ENCODE data around the gene VWA3B. TPM values are rescaled to one million over a fixed set of nuclear protein-coding genes. Genes with fewer than 3 reads are reported as not detected.
A peak's percentile ranks its signal among the peaks of the same experiment; 100 is the strongest.

The VWA3B gene
- total RNA-seq, 1 experiment from 2014 or later: not detected

GRCh38 chr2:98142106-98142791 lies 55.3 kb downstream of the VWA3B start:
- DNase-seq: peak; percentile 27

More at GRCh38 chr2:98142106-98142791, 55.3 kb downstream of the VWA3B start:
- Histone ChIP-seq H3K79me1 (ENCODE audit: insufficient read depth, low read depth, low read length, poor library complexity, severe bottlenecking) (no peaks in the 10 kb centered on the region), H3K18ac (ENCODE audit: insufficient read length, low read depth, low read length) (no peak overlapping the region), H2BK15ac (ENCODE audit: low read depth, low read length) (no peak overlapping the region), H2BK20ac (ENCODE audit: low read depth, low read length, poor library complexity, severe bottlenecking) (no peak overlapping the region), H3T11ph (ENCODE audit: low read length) (no peak overlapping the region), H3K9me3 (ENCODE audit: control insufficient read depth, low read depth, low read length) (no peaks in the 10 kb centered on the region), H3K79me2 (ENCODE audit: insufficient read depth, low read length) (no peaks in the 10 kb centered on the region), H2AK5ac (ENCODE audit: insufficient read length, low read length) (no peak overlapping the region), H4K91ac (ENCODE audit: insufficient read length, low read depth, low read length) (no peak overlapping the region), H3K4ac (ENCODE audit: low read depth, low read length) (no peak overlapping the region), H2BK5ac (ENCODE audit: insufficient read length, low read length) (no peak overlapping the region), H3K9ac (ENCODE audit: extremely low read depth, insufficient read length, low read length) (no peak overlapping the region), H3K27ac (ENCODE audit: insufficient read length, low read depth, low read length) (no peak overlapping the region), H2BK120ac (ENCODE audit: low read depth, low read length, poor library complexity, severe bottlenecking) (no peak overlapping the region), H3K56ac (ENCODE audit: insufficient read length, low read depth, low read length) (no peak overlapping the region), H3K14ac (ENCODE audit: insufficient read depth, low read length) (no peak overlapping the region), H3K23ac (ENCODE audit: insufficient read length, low read depth, low read length) (no peak overlapping the region), H2BK12ac (ENCODE audit: insufficient read length, low read depth, low read length) (no peak overlapping the region), H4K8ac (replicated peaks; ENCODE audit: insufficient read length, low read depth, low read length) (no peak overlapping the region), H3K4me2 (ENCODE audit: insufficient read depth, insufficient read length, low read length) (no peak overlapping the region), H3K4me1 (ENCODE audit: insufficient read depth, low read length) (no peaks in the 10 kb centered on the region), H3K27me3 (ENCODE audit: insufficient read depth, low read length) (no peaks in the 10 kb centered on the region), H4K5ac (ENCODE audit: insufficient read length, low read depth, low read length) (no peak overlapping the region), H3K23me2 (ENCODE audit: insufficient read length, low read depth, low read length, poor library complexity, severe bottlenecking) (no peaks in the 10 kb centered on the region), H2AFZ (ENCODE audit: low read length) (no peak overlapping the region), H4K20me1 (ENCODE audit: control insufficient read depth, insufficient read depth, insufficient read length) (no peaks in the 10 kb centered on the region)
- peaks cover 8 to 18% of the 10 kb centered on the region in 2 experiments; a peak in 4 of 5 replicates for H3K9me3 Mint-ChIP-seq
- H3K4me1 Mint-ChIP-seq: peaks cover 8 to 9% of the 10 kb centered on the region in 2 experiments
- TF ChIP-seq CTCF (conservative IDR thresholded peaks at IDR 0.05): no peak
- H3K4me3 Mint-ChIP-seq: no peak overlapping the region
- peak overlapping the region in 1 of 3 experiments; percentile 40; a peak in 1 of 7 replicates for H3K27ac Mint-ChIP-seq
- no CpG with 5 or more reads among the region's 6 CpGs for WGBS (ENCODE audit: extremely low coverage, insufficient read length, low lambda C conversion rate)
- H3K36me3 Mint-ChIP-seq (ENCODE audit: insufficient read depth in 1 of 3, low read depth in 3 of 3): no peaks in the 10 kb centered on the region; a peak in 3 of 7 replicates
- H3K27me3 Mint-ChIP-seq (ENCODE audit: low read depth): no peaks in the 10 kb centered on the region; the same call in 1 of the 2 replicates
